K562 (cell line): ENCODE data around the gene THADA. TPM values are rescaled to one million over a fixed set of nuclear protein-coding genes. Genes with fewer than 3 reads are reported as not detected.
A peak's percentile ranks its signal among the peaks of the same experiment; 100 is the strongest.

Experiments
- ATAC-seq: fragments of 200-7000 bp; cut with Tn5 transposase; 3 replicates; pipeline ENCODE4 v1.9.1; 2020; ENCODE audit warnings: moderate library complexity
- BruUV-seq: library from RNA; stranded (reverse); fragments of 400-500 nt; replicated peaks from 2 replicates; lab custom pipeline; 2021; lab: Mats Ljungman, UMichigan
- CTCF ChIA-PET: fragments of 300-600 bp; formaldehyde crosslinking; extraction: SDS; loops from one replicate; lab custom pipeline; 2021; ENCODE audit warnings: low intra/inter-chr PET ratio; lab: Yijun Ruan, JAX
- POLR2A ChIA-PET: fragments of 300-600, 350-650 bp; sonication (Branson Sonifier 250); formaldehyde crosslinking; extraction: SDS; loops from one replicate; lab custom pipeline; 2021; ENCODE audit warnings: antibody characterized with exemption, inconsistent platforms; lab: Yijun Ruan, JAX
- DNase-seq, 4 experiments: peaks; one replicate each; pipeline versions ENCODE4 v3.0.0 to v3.0.0-alpha.2; 2011 to 2018; ENCODE audit warnings: low spot score in 3 of 4, mixed read lengths in 3 of 4; ENCODE audit errors: extremely low read depth in 1 of 4
- FAIRE-seq: peaks from 2 replicates; lab custom pipeline; 2011; peaks lifted over from hg19 to GRCh38; lab: Jason Lieb, UNC
- H2AFZ ChIP-seq: 2 replicates; pipeline ENCODE4 v1.6.0; 2011; ENCODE audit warnings: low read depth, low read length, control low read depth, inconsistent platforms
- H3K27ac ChIP-seq: fragments of 200-600 bp; 3 replicates; pipeline ENCODE4 v1.8.0; 2011; ENCODE audit warnings: low read depth, mild to moderate bottlenecking, control low read depth, inconsistent platforms, low read length, moderate library complexity, mixed read lengths; ENCODE audit errors: extremely low read depth
- H3K27me3 ChIP-seq, 2 experiments: fragments of 300-600 bp in 1 of 2; 2 replicates in 1 of 2; 3 replicates in 1 of 2; pipeline versions ENCODE4 v1.6.0 to v1.8.0; 2011; ENCODE audit warnings: inconsistent platforms in 2 of 2, low read length in 2 of 2, mild to moderate bottlenecking in 1 of 2, mixed read lengths in 1 of 2, moderate library complexity in 1 of 2; ENCODE audit not compliant: control insufficient read depth in 2 of 2, insufficient read depth in 2 of 2
- H3K36me3 ChIP-seq: fragments of 300-600 bp; 3 replicates; pipeline ENCODE4 v1.8.0; 2011; ENCODE audit warnings: mild to moderate bottlenecking, low read length, inconsistent platforms; ENCODE audit not compliant: control insufficient read depth, insufficient read depth
- H3K4me1 ChIP-seq, 2 experiments: fragments of 200-600 bp in 1 of 2; replicated peaks in 1 of 2; 2 replicates in 1 of 2; 3 replicates in 1 of 2; pipeline versions ENCODE4 v1.5.1 to v1.8.0; 2011; ENCODE audit warnings: inconsistent platforms in 2 of 2, low read length in 2 of 2, mild to moderate bottlenecking in 1 of 2, mixed read lengths in 1 of 2, moderate library complexity in 1 of 2; ENCODE audit not compliant: control insufficient read depth in 2 of 2, insufficient read depth in 2 of 2
- H3K4me2 ChIP-seq: 2 replicates; pipeline ENCODE4 v1.6.1; 2011; ENCODE audit warnings: low read length, control low read depth, inconsistent platforms, mixed read lengths; ENCODE audit not compliant: insufficient read depth
- H3K4me3 ChIP-seq: fragments of 200-600 bp; sonication (generic), shearing (Covaris generic); 2 replicates; pipeline ENCODE4 v1.5.1; 2016; ENCODE audit warnings: control low read depth, inconsistent platforms
- H3K79me2 ChIP-seq: fragments of 200-600 bp; 3 replicates; pipeline ENCODE4 v1.8.0; 2011; ENCODE audit warnings: low read length, inconsistent platforms; ENCODE audit not compliant: control insufficient read depth, insufficient read depth
- H3K9ac ChIP-seq, 2 experiments: 2 replicates each; pipeline versions ENCODE4 v1.6.0 to v1.6.1; 2011; ENCODE audit warnings: low read depth in 2 of 2, low read length in 2 of 2, control low read depth in 1 of 2, inconsistent platforms in 1 of 2, mild to moderate bottlenecking in 1 of 2, mixed read lengths in 1 of 2; ENCODE audit not compliant: insufficient read depth in 1 of 2
- H3K9me1 ChIP-seq: one replicate; pipeline ENCODE4 v1.6.0; 2011; ENCODE audit warnings: inconsistent platforms, mild to moderate bottlenecking, low read length, moderate library complexity; ENCODE audit not compliant: control insufficient read depth, insufficient read depth
- H3K9me3 ChIP-seq: replicated peaks from 2 replicates; pipeline ENCODE4 v1.5.1; 2011; ENCODE audit warnings: low read depth, low read length, inconsistent platforms; ENCODE audit not compliant: control insufficient read depth, insufficient read depth
- H4K20me1 ChIP-seq: replicated peaks from 2 replicates; pipeline ENCODE4 v1.6.1; 2011; ENCODE audit warnings: low read length, inconsistent platforms, mixed read lengths; ENCODE audit not compliant: control insufficient read depth, insufficient read depth
- ATF7 ChIP-seq: fragments of 450-650 bp; IDR thresholded peaks from 2 replicates; pipeline ENCODE4 v1.7.1; 2014; ENCODE audit warnings: mild to moderate bottlenecking, moderate library complexity
- HES1 ChIP-seq: fragments of 450-650 bp; IDR thresholded peaks from 2 replicates; pipeline ENCODE4 v1.6.1; 2016; ENCODE audit warnings: low read depth, mild to moderate bottlenecking, moderate library complexity
- HMGN3 ChIP-seq: IDR thresholded peaks from 2 replicates; pipeline ENCODE4 v1.6.1; 2011; ENCODE audit warnings: borderline replicate concordance, low read depth, mild to moderate bottlenecking, mixed read lengths, low read length; ENCODE audit not compliant: insufficient read length; ENCODE audit errors: extremely low read depth
- MXD1 ChIP-seq: fragments of 250-450 bp; sonication (Bioruptor Pico); IDR thresholded peaks from 2 replicates; pipeline ENCODE4 v1.8.0; 2021; ENCODE audit warnings: borderline replicate concordance, mild to moderate bottlenecking, moderate library complexity; ENCODE audit not compliant: poor library complexity, severe bottlenecking
- POLR3G ChIP-seq: IDR thresholded peaks from 2 replicates; pipeline ENCODE4 v1.6.1; 2011; ENCODE audit not compliant: insufficient read length, insufficient replicate concordance; ENCODE audit errors: extremely low read depth
- ZNF146 ChIP-seq: IDR thresholded peaks from one replicate; pipeline ENCODE4 v1.6.1; 2018; ENCODE audit warnings: missing compliant biosample characterization; ENCODE audit not compliant: unreplicated experiment
- ZNF239 ChIP-seq: fragments of 250-450 bp; sonication (Bioruptor Pico); IDR thresholded peaks from 2 replicates; pipeline ENCODE4 v1.4.0; 2020; ENCODE audit warnings: mild to moderate bottlenecking
- ZNF444 ChIP-seq: fragments of 250-450 bp; sonication (Bioruptor Pico); IDR thresholded peaks from 2 replicates; pipeline ENCODE4 v1.4.0; 2020; ENCODE audit warnings: mild to moderate bottlenecking, moderate library complexity
- ZNF655 ChIP-seq: fragments of 250-450 bp; sonication (Bioruptor Pico); IDR thresholded peaks from 2 replicates; pipeline ENCODE4 v1.5.0; 2021
- WGBS: fragments of 100-300 bp; shearing (Covaris generic); methylation state at CpG from one replicate; pipeline ENCODE4 v1.1.6; 2016; ENCODE audit warnings: low coverage, mixed read lengths; ENCODE audit not compliant: insufficient coverage; ENCODE audit errors: missing lambda C conversion rate; 5-methylcytosine and 5-hydroxymethylcytosine counted together
- in situ Hi-C: fragments of 300-500 bp; cut with MboI; formaldehyde crosslinking; loops from 4 replicates; pipeline ENCODE4 v1.15.0; 2018; ENCODE audit warnings: inconsistent platforms, mixed read lengths
- intact Hi-C: fragments of 100-400 bp; cut with micrococcal nuclease; formaldehyde crosslinking; loops from 2 replicates; pipeline ENCODE4 v1.14.2; 2022
- polyA plus RNA-seq, 8 experiments: library from polyadenylated mRNA; depleted of rRNA in 4 of 8; stranded (reverse) in 5 of 8; unstranded in 3 of 8; fragments of >200 nt; fragmentation: Nextera tagmentation in 2 of 8; fragmentation: Illumina TruSeq in 1 of 8; extraction: Ambion mirVana in 2 of 8; extraction: Trizol in 1 of 8; gene quantifications; 2 replicates each; pipeline versions ENCODE4 v1.2.1 to v1.2.3, GENCODE V29; 2011 to 2014; ENCODE audit warnings: inconsistent platforms in 1 of 8, missing spikeins in 1 of 8
- total RNA-seq, 7 experiments: library from RNA; depleted of rRNA in 6 of 7; stranded (reverse); fragments of >200 nt in 6 of 7; fragmentation: Illumina TruSeq in 2 of 7; extraction: Trizol in 2 of 7; gene quantifications; 2 replicates each; pipeline versions ENCODE4 v1.2.1 to v1.2.3, GENCODE V29; 2011 to 2021; ENCODE audit warnings: low replicate concordance in 1 of 7

Gene THADA
- total and polyA plus RNA-seq, 9 of the 15 experiments (the other 6 are each of a cell fraction or from before 2014, with no cell fraction given) = 17.8 to 34.7 (median 31.9) TPM

GRCh38 chr2:43568228-43568627 is 27.6 kb downstream of the THADA start:
- H2AFZ ChIP-seq = no peak overlapping the region
- ATAC-seq = no peak
- no peak for TF ChIP-seq POLR3G
- no peak for TF ChIP-seq HES1
- TF ChIP-seq ZNF239 (CRISPR knock-in tag) = no peak
- no peak for TF ChIP-seq ZNF146 (CRISPR knock-in tag)
- no peak for TF ChIP-seq ZNF655 (CRISPR knock-in tag)
- TF ChIP-seq ATF7 = no peak
- no peak for TF ChIP-seq HMGN3
- no peak for TF ChIP-seq ZNF444 (CRISPR knock-in tag)
- no peak for TF ChIP-seq MXD1 (CRISPR knock-in tag)
- TF ChIP-seq, all 486 proteins: peak for 0

More at GRCh38 chr2:43568228-43568627, 27.6 kb downstream of the THADA start:
- Histone ChIP-seq H3K4me3 (no peak overlapping the region), H3K27ac (no peak overlapping the region), H4K20me1 (no peaks in the 10 kb centered on the region), H3K4me2 (no peak overlapping the region), H3K36me3 (peaks cover 59% of the 10 kb centered on the region; the same call in 2 of the 3 replicates), H3K9me3 (no peaks in the 10 kb centered on the region), H3K27me3 (no peaks in the 10 kb centered on the region), H3K9ac (no peak overlapping the region), H3K9me1 (no peaks in the 10 kb centered on the region), H3K79me2 (no peaks in the 10 kb centered on the region), H3K4me1 (peaks cover 0 to 5% of the 10 kb centered on the region in 2 experiments; a peak in 1 of 5 replicates)
- no TSS peak for BruUV-seq
- in situ Hi-C loops = no loop called here
- DNase-seq = no peak
- intact Hi-C loops = no loop called here
- FAIRE-seq = peak; percentile 55
- WGBS = 96% methylated on average over 1 of the region's 1 CpG
- ChIA-PET POLR2A (no interaction called here), CTCF (no interaction called here)
